HG03432 (cell line): ENCODE measurements around the gene LSAMP.
A peak's percentile ranks its signal among the peaks of the same experiment; 100 is the strongest.

Source experiments
- ATAC-seq: cut with Tn5 transposase; IDR thresholded peaks from one replicate; pipeline ENCODE4 v1.9.1; 2021; ENCODE audit warnings: mild to moderate bottlenecking, moderate library complexity; ENCODE audit not compliant: unreplicated experiment

Gene LSAMP

DNA sequence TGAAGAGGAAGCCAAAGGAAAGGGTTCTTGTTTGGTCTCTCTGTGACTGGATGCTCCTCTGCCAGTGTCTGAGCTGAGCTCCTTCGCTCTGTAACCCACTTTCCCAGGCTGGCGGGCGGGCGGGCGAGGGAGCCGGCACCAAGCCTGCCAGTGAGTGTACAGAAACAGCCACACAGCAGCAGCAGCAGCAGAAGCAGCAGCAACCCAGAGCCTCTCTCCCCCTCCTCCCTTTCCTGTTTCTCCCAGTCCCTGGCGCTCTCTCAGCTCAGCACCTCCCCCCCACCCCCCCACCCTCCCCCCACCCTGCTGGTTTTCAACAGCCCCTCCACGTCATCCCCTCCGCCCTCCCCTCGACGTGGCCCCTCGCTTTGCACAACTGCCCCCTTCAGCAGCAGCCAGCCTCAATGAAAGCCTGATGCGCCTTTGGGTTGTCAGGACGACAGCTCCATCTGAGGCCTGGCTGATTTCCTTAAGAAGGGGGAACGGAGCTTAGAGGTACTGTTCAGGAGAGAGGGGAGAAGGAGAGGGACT is at the start of gene LSAMP:
LSAMP (minus strand) TSS at position 177 of the 531 bp plus-strand sequence.
- no peak for ATAC-seq

DNA sequence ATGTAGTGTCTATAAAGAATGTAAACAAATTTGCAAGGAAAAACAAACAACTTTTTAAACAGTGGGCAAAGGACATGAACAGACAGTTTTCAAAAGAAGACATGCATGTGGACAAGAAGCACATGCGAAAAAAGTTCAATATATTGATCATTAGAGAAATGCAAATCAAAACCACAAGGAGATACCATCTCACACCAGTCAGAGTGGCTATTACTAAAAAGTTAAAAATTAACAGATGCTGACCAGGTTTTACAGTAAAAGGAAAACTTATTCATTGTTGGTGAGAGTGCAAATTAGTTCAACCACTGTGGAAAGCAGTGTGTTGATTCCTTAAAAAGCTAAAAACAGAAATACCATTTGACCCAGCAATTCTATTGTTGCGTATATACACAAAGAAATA is 47.1 kb upstream of the LSAMP start:
- peak; percentile 45 for ATAC-seq

DNA sequence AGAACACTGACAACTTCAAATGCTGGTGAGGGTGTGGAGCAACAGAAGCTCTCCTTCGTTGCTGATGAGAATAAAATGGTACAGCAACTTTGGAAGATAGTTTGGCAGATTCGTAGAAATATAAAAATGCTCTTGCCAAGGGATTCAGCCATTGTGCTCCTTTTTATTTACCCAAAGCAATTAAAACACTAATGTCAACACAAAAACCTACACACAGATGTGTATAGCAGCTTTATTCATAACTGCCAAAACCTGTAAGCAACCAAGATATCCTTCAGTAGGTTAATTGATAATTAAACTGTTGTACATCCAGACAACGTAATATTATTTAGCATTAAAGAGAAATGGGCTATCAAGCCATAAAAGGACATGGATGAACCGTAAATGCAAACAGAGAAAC is 37.8 kb upstream of the LSAMP start:
- no peak for ATAC-seq

DNA sequence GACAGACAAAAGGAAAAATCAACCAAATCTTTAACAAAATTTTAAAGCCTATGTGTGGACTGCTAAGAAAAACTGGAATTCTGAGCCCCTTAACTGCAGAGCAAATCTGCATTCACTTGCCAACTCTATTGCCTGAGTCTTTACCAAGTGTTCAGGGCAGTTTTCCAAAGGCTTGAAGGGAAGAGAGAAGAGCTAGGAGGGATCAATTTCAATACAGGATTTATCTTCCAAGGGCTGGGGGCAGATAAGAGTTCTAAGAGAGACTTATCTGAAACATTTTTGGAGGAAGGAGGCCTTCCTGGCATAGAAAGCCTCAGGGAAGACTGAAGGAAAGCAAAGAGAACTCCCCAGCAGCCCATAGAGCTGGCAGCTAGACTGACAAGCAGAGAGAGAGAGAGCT is 31.4 kb upstream of the LSAMP start:
- no peak for ATAC-seq

DNA sequence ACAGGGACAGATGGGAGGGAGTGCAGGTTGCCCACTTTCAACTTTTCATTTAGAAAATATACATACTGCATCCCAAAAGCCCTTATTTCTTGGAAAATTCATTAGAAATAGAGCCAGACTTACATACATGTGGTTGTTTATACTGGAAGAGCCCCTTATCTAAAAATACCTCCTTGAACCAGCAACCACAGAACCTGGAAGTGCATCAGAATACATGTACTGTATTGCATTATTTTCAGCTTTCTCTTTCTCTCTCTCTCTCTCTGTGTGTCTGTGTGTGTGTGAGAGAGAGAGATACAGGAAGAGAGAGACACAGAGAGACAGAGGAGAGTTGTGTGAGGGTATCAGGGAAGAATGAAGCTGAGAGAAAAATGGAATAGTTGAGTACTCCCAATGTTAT is 29.5 kb upstream of the LSAMP start:
- no peak for ATAC-seq

DNA sequence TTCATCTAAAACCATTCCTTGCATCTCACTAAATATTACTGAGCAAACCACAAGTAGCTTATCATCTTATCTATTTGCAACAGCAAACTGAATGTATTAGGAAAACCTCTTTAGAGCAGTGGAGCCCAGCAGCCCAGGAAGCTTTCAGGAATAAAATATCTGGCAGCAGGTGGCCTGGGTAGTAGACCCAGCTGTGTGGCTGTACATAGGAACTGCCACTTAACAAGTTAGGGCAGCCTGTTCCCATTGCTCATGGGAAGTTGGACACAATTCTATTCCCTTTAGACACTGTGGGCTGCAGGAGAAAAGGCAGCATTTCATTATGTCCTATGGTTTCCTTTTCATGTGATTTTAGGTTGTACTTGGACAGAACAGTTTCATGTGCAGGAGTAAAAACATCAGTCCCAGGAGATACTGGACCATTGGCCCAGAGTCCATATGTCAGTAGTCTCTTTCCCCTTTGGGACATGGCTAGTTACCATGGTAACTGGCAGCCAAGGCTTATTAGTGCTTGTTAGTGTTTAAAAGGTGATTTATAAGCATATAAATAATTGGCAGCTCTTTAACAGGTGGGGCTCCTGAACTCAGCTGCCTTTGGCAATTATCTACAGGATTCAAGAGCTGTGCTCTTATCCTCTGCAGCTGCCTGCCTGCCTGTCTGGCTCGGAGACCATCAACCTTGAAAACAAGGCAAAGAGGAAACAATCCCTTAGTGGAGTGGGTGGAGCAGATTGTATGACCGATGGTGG is 28.9 kb upstream of the LSAMP start:
- no peak for ATAC-seq

DNA sequence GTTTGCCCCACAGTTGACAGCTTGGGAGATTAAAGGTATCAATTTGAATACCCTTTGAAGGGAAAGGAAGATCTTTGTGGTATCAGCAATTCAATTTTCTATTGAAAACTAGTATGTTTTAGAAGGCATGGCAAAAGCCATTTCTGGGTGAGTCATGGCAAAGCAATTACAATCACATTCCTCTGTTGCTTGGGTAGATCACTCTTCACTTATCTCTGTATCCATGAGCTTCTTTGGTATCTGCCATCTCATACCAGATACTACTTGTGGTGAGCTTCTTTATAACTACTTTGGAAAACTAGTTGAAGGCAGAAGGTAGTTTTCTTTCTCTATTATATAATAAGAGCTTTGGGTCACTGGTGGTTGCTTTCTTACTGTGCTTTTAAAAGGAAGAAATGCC is 28.3 kb upstream of the LSAMP start:
- ATAC-seq: no peak

DNA sequence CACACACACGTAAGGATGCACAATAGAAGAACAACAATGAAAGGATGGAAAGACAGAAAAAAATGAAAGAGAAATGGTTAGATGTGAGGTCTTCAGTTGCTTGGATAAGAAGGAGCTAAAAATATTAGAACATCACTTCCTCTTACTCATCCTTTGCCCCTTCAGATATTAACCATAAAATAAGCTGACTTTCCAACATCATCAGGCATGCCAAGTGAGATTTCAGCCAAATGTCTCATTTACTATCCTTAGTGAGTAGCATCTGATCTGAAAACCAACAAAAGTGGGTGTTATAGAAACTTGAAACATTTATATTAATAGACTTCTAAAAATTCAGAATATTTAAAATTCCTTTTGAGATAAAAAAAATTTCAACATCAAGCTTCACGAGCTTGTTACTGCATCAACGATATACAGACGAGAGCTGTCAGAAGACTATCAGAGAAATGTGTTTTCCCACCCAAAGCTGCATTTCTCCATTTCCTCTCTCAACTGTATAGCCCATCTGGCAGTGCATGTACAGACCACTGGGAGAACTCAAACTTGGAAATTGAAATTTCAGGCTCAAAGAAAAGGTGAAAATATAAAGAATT is 25.4 kb upstream of the LSAMP start:
- no peak for ATAC-seq

DNA sequence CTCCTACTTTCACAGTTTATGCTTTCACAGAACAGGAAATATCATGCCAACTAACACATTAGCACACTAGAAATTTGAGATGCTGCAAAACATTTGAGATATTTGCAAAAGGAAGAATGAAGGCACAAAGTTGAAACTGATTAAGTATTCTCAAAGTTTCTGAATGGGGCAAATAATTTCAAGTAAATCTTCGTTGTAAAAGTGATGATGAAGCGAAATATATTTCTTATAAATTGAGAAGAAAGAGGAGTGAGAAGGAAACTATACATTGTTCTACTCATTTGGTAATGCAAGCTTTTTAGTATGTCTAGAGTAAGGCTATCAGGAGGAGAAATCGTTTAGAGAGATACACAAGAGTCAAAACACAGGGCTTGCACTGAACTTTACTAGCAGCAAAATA is 24.3 kb upstream of the LSAMP start:
- ATAC-seq: no peak

DNA sequence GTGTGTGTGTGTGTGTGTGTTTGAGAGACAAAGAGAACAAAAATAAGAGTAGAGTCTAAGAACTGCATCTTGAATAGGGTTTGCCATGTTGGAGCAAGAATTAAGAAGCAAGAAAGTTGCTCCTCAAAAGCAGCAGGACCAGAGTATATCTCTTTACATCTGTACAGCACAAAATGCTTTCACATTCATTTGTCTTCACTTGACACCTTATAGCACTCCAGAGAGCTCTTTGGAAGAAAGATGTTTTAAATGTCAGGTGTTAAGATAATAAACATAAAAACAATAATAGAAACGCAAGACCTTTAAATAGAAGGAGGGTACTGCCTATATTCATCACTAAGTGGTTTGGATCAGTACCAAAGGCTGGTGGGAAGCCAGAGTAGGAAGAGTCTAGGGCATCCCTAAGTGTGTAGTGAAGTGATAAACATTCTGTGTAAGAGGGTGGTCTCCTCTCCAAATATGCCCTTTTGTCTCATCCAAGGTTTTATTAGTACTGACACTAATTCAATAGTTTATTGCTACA is 19.1 kb upstream of the LSAMP start:
- no peak for ATAC-seq

DNA sequence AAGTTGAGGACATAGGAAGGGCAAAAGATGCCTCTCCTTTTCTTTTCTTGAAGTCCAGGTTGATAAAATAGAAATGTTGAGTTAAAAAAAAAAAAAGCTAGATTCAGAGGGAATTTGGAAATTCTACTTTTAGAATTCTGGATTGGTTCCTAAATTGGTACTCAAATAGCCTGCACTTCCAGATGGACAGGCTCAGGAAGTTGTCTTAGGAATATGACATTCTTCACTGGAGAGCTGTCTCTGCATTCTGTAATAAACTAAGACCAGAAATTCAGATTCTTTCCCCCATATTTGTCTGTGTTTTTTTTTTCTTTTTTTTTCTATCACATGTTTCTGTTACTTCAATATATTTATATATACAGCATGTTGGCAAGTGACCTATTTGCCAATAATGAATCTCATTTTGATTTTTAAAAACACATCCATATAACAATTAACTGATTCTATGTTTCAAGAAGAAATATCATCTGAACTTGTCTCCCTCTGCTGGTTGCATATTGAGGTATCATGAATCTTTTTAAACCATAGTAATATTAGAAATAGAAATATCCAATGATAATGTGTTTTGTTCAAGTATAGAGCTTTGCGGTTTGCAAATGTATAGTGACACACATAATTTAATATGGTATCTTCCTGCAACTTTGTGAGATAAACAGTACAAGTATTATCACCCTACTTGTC is 8.5 kb upstream of the LSAMP start:
- ATAC-seq: no peak

DNA sequence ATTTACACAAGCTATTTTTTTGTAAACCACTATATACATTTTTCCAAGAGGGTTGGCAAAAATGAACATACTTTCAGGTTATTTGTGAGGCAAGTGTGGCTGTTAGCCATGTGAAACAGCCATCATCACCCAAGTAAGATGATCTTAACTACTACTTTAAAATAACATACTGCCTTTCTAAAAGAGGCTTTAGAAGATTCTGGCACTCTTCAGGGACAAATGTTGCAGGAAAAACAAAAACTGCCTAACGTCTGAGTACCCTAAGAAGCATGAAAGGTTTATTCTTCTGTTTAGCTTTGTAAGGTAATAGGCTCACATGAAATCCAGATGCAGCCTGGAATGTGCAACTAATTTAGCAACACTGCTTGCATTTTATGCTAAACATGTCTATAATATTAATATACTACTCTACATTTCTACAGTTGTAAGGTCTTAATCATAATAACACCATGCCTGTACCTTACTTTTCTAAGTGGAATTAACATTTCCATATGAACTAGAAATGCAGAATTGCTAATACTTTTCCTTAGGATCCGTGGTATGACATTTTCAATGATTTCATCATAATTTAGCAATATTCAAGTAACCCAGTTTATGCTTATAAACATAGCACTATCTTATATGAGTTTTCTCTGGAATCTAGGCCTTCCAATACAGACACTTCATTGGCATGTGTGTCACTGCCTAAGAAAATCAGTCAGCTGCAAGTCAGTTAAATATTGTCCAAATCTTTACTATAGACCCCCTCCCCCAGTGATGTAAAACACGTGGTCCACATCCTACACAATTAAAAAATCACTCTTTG is 4.5 kb upstream of the LSAMP start:
- ATAC-seq: no peak

DNA sequence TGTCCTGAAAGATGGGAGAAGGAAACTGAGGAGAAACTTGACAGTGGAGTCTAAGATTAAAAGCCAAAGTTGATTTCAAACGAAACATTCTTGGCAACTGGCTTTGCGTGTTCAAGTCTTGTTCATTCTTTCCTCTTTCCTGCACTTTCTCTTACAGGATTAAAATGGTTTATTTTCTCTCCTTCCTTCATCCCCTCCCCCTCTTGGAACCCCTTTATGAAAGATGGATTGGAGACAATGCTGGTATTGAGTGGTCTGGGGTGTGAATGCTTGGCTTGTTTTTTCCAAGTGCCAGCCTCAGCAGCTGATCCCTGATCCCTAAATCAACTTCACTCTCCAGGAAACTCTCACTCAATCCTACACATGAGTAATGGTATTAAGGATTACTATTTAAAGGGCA is 703 bp upstream of the LSAMP start:
- no peak for ATAC-seq

DNA sequence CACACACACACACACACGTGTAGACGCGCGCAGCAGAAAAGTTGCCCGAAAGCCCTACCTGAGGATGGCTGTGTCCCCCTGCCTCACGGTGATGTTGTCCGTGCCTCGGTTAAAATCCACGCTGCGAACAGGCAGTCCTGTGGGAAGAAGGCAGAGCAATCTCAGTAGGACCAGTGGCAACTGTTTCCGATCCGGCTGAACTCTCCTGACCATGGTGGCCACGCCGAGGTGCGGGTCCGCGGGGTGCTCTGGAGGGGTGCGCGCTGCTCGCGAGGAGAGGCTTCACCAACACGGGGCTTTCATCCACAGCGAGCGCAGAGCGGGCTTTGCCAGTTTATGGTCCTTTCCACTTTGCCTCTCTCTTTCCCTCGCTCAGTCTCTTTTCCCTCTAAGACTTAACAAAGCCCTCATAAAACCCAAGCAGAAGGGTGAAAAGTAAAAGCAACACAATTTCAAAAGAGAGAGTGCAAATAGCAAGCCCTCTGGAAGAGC is 422 bp downstream of the LSAMP start:
- no peak for ATAC-seq

DNA sequence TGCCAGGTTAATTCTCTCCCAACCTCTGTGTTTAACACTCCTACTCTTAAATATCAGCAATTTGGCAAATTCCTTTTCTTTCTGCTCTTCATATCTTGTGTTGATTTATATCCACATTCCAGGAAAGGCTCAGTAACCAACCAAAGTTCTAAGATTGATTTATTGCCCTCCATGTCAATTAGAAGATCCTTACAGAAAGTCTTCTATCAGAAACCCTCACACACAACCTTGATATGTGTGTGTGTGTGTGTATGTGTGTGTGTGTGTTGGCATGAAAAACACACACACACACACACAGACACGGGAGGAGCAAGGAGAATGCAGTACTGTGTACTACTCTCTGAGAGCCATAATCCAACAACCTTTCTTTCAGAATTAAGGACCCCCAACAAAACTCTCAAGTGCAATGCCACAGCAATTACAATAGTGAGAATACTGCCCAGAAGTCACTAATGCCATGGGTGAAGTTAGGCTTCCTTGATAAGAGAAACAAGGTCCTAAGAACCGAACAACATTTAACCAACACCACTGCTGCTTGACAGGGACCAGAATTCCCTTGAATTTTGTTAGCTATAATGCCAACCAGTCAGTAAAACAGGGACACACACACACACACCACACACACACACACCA is 1.1 kb downstream of the LSAMP start:
- ATAC-seq: no peak

DNA sequence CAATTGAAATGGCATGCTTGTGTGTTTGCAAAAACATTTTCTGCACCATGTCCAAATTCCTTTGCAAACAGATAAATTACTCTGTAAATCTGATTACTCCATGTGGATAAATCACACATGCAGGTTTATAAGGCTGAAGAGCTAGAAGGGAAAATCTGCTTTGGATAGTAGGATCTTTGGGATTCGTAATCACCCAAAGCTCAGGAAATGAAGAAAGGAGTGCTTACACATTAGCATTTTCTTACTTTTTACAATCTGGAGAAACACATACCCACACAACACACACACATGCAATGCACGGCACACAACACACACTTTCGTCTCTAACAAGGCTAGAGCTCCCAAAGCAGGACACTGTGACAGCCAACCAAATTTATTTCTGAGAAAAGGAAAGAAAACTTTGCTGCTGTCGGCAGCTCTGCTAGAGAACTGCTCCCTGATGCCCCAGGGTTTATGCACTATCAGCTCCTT is 2.1 kb downstream of the LSAMP start:
- no peak for ATAC-seq

DNA sequence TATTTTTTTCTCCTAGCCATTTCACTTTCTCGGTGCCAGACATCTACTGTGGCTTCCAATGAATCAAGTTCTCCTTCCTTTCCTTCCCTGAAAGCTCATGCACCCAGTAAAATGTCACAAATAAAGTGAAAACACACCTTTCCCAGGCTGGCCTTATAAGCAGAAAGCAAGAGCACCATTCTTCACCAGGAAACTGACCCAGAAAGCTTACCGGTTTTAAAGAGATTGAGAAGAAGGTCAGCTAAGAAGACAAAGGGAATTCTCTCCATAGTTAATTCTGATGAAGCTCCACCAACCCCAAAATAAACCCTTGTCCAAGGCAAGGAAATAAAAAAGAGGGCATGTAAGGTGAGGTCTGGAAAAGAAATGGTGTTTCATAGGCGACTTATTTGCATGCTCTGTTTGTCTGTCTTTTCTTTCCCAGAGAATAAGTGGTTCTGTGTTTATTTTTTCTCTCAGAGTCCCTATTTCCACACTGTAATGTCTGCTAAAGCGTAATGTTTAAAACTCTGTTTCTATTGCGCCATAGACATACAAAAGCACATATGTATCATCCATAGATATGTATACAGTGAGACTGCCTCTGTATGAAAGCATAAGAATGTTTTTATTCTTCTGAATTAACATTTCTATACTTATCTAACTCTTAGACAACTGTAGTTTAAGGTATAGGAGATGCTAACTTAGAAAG is 2.8 kb downstream of the LSAMP start:
- ATAC-seq: no peak

DNA sequence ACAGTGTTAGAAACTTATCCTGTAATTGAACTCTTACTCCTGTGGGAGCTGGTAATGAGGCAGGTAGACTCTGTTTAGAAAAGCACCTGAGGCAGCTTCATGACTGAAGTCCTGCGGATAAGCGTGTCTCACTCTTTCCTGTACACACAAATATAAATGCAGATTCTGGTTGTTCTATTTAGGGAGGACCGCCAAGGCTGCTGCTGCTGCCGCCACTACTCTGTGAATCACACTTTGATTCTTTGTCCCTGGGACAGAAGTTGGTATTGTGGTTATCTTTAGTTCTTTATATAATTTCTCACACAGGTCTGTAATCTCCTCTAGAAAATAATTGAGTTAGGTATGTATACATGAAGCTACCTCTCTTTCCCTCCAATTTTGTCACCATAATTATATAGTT is 3.6 kb downstream of the LSAMP start:
- ATAC-seq: no peak

DNA sequence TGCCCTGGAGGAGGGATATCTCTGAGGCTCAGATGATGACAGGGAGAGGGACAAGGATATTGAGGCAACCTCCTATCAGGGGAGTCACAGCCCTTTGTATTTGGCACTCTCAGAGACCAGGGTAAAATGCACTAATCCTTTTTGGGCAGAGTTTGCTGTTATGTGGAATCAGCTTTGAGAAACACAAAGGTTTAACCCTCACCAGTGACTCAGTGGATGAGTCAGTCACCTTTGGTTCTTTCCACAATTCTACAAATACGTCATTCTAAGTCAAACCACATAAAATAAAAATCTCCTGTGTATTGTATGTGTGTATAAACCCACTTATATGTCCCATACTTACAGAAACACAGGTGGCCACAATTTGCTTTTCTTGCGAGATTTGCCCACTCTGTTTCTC is 5.1 kb downstream of the LSAMP start:
- no peak for ATAC-seq

DNA sequence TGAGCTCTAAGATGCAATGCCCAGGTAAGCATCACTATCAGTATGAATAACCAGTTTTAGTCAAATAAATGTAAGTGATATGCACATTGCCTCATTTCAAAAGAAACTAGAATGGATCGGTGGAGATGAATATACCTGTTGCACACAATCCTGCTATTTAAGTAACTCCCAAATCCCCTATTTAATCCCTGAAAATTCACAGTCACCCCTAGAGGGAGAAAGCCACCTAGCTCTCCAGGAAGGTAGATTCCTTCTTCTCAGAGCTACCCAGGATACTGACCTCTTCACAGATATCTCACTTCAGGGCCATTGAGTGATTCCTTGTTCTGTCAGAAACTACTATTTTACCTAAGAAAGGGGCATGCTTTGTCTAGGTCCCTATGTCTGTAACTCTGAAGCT is 11.7 kb downstream of the LSAMP start:
- ATAC-seq: no peak
